ENCODE results near the gene AFF3.
A peak's percentile ranks its signal among the peaks of the same experiment; 100 is the strongest.

Gene AFF3

GRCh38 chr2:99811544-99811943, 330.8 kb downstream of the AFF3 start:
- no peak for DNase-seq

- DNase-seq, result peak; percentile 87
Measured at GRCh38 chr2:99810225-99810624, 332.2 kb downstream of the AFF3 start.

GRCh38 chr2:99809259-99809900, 333.0 kb downstream of the AFF3 start:
- DNase-seq, result no peak

GRCh38 chr2:99808361-99809200, 333.8 kb downstream of the AFF3 start:
- no peak for DNase-seq

- DNase-seq, result no peak
Measured at GRCh38 chr2:99806758-99807157, 335.6 kb downstream of the AFF3 start.

- no peak for DNase-seq
Measured at GRCh38 chr2:99805930-99806476, 336.4 kb downstream of the AFF3 start.

- DNase-seq, result no peak
Measured at GRCh38 chr2:99803846-99804245, 338.5 kb downstream of the AFF3 start.

GRCh38 chr2:99802734-99803133, 339.7 kb downstream of the AFF3 start:
- no peak for DNase-seq

GRCh38 chr2:99801327-99801901, 341.0 kb downstream of the AFF3 start:
- DNase-seq, result no peak

- no peak for DNase-seq
Measured at GRCh38 chr2:99797475-99797874, 344.9 kb downstream of the AFF3 start.

GRCh38 chr2:99794414-99794813, 348.0 kb downstream of the AFF3 start:
- DNase-seq, result no peak

- DNase-seq, result no peak
Measured at GRCh38 chr2:99793022-99793421, 349.4 kb downstream of the AFF3 start.

GRCh38 chr2:99789849-99790248, 352.5 kb downstream of the AFF3 start:
- no peak for DNase-seq

- DNase-seq, result no peak
Measured at GRCh38 chr2:99787769-99788382, 354.5 kb downstream of the AFF3 start.

- no peak for DNase-seq
Measured at GRCh38 chr2:99786636-99787390, 355.6 kb downstream of the AFF3 start.

GRCh38 chr2:99784946-99785345, 357.4 kb downstream of the AFF3 start:
- DNase-seq, result no peak

GRCh38 chr2:99784282-99784681, 358.1 kb downstream of the AFF3 start:
- no peak for DNase-seq

- DNase-seq, result no peak
Measured at GRCh38 chr2:99780276-99780675, 362.1 kb downstream of the AFF3 start.

GRCh38 chr2:99779276-99779675, 363.1 kb downstream of the AFF3 start:
- DNase-seq, result no peak

- DNase-seq, result no peak
Measured at GRCh38 chr2:99777656-99778290, 364.6 kb downstream of the AFF3 start.

GRCh38 chr2:99776906-99777646, 365.3 kb downstream of the AFF3 start:
- DNase-seq, result no peak

Data from NCI-H1417 treated with DMSO at 0.1 percent for 48 hours (cell line).